ENCODE results near the gene IGSF9.

DNA sequence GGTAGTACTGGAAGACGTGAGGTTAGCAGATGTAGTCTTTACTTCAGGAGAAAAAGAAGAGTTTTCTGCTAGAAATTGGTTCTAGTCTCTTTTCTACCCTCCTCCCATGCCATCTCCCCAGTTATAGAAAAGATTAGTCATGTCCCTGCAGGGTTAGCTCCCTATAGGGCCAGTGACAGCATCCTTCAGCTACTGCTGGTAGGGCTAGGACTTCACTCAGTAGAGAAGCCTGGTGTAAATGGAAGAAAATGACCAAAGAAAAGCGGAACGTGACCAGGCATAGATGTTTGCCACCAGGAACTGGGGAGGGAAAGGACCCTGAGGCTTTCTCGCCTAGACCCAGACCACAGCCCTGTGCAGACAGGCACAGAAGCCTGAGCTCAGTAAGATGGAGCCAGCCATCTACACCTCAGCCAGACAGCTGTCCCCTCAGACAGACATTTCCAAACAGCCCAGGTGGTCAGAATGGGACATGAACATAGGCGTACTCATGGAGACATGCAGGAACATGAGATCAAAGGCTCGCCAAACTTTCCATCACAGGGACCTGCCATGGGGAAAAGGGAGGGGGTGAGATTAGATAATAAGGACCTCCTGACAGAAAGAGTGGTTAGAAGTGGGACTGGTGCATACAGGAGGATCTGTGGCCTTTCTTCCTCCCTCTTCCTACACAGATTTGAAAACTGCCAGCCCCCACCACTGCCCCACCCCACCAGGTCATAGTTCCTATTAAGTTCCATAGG is 32.1 kb upstream of the IGSF9 start:
- TF ChIP-seq CTCF (IDR thresholded peaks at IDR 0.05; ENCODE audit: insufficient read depth, low read length, poor library complexity, severe bottlenecking) (no peak), EZH2phosphoT487 (conservative IDR thresholded peaks at IDR 0.05; ENCODE audit: low read length) (no peak)

All from SU-DHL-6 (cell line).